Measurements from ENCODE around the gene NCL.
"Not testable (repeated sequence)": the region's sequence is repeated elsewhere in the genome, so short reads cannot be mapped to it uniquely, and the experiment has no call there.

Gene NCL

DNA sequence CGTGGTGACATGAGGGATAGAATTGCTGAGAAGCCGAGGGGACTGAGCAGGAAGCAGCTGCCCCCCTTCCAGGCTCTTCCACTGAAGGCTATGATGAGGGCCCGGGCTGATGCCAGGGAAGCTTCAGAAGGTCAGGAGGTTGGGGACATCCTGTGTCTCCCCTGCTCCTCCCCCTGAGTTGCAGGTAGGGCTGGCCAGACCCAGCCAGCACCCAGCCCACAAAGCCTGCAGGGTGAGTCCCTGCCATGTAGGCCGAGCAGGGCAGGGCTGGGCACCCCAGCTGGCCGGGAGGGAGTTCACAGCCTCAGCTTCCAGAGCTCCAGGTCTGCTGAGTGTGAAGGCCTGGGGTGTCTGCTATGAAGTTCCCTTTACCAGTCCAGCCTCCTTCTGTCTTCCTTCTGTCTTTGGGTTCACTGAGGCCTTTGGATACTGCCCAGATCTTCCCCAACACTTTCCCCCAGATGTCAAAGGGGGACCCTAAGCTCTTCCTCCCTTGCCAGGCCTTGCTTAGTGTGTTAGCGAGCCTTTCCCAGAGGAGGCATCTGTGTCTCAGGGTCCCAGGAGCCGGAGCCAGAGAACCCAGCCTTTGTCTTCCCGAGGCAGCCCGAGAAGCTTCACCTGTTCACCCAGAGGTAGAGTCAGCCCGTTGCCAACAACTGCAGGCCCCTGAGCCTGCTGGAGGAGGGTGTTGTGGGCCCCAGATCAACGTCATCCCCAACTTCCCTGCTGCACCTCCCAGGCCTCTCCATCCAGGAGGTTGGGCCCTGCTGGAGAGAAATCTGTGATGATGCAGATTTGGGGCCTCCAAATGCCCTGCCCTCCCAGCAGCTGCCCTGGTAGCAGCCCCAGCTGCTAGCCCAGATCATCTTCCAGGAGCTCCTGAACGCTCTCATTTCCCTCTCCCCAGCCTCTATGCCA, 3.6 kb upstream of the NCL start:
- DNase-seq, result no peak

DNA sequence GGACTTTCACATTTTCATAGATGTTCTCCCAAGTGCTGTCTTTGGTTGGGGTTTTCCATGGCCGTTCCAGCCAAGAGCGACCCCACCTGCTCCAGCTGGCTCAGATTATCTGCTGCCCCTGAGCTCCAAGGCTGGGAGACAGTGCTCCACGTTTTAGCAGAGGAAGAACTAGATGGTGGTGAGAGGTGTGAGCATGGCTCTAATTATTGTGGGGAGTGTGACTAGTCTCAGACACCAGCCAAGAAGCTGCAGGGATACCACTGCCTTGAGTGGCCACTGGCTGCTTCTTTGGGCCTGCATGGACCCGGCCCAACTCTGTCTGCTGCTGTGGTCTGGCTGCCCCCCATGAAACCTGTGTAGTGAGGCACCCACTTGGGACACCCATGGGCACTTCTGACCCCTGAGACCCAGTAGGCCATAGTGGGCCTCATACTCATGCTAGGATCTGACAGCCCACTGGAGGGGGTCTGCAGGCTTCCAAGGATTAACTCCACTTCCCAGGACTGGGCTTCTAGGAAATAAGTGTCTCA, 2.8 kb upstream of the NCL start:
- DNase-seq, result no peak

DNA sequence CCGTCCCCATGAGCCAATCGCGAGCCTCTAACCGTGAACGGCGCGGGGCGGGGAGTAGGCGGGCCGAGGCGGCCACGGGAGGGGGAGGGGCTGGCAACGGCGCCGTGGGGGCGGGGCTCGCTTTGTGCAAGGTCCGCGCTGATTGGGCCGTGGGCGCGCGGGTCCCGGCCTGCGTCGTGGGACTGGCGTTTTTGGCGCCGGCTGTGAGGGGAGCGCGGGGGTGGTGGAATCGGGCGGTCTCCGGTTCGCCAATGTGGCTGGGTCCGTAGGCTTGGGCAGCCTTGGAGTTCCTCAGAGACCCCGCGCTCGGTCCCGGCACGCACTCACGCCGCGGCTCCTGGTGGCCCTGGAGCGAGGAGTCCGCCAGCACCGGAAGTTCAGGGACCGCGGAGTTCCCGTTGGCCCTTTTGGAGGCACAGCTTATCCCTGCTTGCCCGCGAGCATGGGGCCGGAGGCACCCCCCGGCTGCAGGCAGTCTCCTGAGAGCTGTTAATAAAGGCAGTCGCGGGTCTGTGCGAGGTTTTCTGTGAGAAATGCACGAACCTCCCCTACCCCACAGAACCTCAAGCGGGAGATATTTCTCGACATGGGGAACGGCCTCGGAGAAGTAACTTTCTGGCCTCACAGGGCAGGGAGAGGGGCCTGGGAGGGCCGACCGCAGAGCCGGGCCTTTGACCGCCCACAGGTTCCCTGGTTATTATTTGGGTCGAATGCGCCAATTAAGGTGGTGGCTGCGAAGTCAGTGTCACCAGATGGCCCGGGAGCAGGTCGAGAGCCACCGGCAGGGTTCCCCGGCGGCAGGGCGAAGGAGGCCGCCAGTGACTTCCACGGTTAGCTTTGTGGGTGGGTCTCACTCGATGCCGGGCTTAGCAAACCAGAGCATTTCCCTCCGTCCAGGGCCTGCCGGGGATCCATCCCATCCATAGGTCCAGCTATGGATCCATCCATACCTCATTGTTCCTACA, 574 bp upstream of the NCL start:
- peak; percentile 98 for DNase-seq

DNA sequence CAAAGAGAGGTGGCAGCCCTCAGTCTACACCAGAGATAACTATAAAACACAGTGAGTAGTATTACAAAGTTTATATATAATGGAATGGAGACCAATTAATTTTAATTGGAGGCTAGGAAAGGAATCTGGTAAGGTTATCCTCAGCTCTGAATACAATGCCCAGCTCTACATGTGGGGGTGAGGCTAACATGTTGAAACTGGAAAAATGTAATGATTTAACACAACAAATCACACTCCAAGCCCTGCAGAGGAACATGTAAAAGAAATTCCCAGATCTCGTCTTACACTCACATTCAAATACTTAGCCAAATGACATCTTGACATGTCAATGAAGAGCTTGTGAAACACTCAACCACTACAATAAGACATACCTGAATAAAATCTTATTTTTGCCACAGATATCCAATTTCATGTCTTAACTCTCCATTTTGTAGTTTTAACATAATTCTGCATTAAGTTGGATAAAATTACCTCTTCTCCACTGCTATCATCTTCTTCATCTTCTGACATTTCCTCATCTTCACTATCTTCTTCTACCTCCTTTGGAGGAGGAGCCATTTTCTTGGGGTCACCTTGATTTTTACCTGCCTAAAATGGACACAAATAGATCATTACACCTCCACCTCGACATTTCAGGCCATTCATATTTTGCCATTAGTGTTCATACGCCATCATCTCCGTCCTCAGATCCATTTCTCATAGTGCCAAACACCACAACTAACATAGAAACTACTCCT, 1.4 kb downstream of the NCL start:
- no peak for DNase-seq

DNA sequence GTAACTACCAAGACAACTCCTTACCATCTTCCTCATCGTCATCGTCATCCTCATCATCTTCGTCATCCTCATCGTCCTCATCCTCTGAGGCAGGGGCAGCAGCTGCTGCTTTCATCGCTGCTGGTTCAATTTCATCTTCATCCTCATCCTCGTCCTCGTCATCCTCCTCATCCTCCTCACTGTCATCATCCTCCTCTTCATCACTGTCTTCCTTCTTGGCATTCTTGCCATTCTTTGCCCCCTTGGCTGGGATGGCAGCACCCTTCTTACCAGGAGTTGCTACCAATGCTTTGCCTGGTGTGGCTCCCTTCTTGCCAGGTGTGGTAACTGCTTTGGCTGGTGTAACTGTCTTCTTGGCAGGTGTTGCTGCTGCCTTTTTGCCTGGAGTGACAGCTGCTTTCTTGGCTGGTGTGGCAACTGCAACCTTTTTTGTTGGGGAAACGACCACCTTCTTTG, 2.7 kb downstream of the NCL start:
- DNase-seq, result no peak

DNA sequence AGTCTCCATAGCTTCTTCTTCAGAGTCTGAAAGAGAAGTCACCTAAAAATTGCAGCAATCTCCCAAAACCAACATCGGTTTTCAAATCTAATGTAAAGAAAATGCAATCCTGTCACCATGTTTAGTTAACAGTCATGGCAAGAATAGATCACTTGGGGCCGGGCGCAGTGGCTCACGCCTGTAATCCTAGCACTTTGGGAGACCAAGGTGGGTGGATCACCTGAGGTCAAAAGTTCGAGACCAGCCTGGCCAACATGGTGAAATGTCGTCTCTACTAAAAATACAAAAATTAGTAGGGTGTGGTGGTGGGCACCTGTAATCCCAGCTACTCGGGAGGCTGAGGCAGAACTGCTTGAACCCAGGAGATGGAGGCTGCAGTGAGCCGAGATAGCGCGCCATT, 3.4 kb downstream of the NCL start:
- DNase-seq, result not testable (repeated sequence)

DNA sequence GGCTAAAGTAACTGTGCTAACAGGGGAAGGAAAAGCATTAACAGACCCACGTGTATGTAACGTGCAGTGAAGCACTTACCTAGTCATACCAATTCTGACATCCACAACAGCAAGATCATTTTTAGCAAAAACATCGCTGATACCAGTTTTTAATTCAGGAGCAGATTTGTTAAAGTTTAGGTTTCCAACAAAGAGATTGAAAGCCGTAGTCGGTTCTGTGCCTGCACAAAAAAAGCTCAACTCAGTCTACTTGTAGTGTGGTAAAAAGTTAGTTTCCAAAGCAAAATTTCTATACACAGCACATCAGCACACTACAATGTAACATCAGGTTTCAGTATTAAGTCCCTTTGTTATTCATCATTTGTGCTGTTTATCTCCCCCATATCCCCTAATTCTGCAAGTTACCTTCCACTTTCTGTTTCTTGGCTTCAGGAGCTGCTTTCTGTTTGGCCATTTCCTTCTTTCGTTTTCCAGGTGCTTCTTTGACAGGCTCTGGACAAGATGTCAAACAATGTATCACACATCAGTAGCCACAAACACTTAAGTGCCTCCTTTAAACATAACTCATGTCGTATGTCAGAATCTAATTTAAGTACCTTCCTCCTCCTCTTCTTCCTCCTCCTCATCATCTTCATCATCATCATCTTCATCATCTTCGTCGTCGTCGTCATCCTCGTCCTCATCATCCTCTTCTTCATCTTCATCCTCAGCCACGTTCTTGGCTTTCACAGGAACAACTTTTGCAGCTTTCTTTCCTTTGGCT, 4.0 kb downstream of the NCL start:
- DNase-seq, result no peak

DNA sequence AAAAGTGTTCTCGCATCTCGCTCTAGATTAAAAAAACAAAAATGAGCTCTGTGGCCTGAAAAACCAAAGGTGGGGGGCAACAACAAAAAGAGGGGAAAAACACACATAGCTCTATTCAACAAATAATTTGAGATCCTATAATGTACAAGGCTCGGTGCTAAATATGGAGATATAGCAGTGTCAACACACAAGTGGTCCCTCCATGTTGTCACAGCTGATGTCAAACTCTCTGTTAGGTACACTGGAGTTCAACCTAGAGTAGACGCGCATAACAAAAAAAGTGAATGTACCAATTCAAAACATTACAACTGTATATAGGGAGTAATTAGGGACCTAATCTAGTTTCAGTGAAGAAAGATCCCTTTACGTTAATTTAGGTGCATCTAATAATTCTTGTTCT, 5.9 kb downstream of the NCL start:
- no peak for DNase-seq

DNA sequence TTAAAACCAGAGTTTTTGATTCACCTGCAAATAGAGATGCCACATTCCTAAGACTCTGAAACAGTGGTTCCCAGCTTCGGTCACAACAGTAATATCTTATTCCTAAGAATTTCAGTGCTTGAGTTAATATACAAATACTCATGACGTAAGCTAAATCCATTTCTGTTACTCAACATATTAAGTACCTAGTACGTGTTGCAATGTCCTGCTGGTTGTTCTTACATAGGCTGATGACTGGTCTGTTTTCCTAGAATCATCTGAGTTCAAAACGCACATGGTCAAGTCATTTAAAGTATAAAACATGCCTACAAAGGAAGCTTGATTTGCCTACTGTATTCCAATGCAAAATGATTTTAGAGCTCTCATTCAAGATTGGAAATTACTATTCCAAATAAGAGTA, 7.2 kb downstream of the NCL start:
- DNase-seq, result no peak

DNA sequence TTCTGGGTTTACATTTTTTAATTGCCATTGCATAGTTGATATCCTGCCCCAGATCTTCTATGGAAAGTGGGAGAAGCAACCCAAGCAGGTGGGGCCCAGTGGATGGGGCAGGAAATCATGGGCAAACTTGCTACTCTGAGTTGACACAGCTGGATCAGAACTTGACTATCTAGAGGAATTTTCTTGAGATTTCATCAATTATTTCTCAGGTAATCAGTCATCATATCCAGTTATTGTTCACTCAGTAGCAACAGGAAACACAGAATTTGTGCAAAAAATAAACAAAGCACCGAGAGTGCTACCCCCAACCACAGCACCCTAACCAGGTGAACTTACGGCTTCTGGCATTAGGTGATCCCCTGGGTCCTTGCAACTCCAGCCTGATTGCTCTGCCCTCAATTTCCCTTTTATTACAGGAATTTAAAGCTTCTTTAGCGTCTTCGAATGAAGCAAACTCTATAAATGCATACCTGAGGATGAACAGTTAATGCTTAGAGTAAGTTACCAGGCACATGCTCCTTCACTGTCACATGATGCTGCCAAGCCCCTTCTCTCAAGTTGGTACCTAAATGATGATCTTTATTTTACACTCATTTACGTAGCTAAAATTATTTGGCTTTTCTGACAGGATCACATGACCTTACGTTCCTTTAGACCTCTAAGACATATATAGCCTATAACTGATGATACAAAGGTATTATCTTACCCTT, 7.8 kb downstream of the NCL start:
- DNase-seq, result no peak

DNA sequence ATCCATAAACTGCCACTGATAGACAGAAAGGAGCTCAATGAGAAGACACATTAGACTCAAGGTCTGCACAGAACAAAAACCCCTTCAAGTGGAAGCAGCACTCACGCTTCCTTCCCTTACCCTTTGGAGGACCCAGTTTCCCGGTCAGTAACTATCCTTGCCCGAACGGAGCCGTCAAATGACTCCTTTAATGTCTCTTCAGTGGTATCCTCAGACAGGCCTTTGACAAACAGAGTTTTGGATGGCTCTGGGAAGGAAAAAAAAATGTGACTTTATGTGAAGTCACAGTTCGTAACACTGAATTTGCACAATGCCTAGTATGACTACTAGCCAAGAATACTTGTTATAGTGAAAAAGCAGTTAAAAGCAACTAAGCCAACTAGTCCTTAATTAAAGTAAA, 8.4 kb downstream of the NCL start:
- no peak for DNase-seq

DNA sequence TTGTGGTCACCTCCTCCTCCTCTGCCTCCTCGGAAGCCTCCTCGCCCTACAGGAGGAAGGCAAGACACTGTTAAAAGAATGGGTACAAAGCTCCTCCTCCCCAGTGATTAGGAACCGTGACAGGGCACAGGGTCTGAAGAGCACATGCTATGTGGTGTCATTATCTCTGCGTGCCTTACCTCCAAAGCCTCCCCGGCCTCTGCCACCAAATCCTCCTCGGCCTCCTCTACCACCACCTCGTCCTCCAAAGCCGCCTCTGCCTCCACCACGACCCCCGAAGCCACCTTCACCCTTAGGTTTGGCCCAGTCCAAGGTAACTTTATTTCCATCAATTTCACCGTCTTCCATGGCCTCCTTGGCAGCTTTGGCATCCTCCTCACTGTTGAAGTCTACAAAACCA, 9.1 kb downstream of the NCL start:
- no peak for DNase-seq

DNA sequence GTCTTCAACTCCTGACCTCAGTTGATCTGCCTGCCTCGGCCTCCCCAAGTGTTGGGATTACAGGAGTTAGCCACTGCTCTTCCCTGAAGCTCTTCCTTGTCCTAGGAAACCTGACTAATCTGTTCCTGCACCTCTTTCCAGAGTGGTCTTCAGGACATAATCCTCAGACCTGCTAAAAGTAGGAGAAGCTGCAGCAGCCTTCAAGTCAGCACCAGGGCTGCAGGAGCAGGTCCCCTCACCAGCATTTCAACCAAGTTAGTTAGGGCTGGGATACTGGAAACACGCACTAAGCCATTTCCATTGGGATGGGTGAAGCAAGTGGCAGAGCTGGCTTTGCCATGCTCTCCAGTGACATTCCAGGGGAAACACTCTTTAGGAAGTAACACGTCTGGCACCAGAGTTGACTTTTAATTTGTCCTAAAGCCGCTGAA, 9.9 kb downstream of the NCL start:
- DNase-seq, result no peak

DNA sequence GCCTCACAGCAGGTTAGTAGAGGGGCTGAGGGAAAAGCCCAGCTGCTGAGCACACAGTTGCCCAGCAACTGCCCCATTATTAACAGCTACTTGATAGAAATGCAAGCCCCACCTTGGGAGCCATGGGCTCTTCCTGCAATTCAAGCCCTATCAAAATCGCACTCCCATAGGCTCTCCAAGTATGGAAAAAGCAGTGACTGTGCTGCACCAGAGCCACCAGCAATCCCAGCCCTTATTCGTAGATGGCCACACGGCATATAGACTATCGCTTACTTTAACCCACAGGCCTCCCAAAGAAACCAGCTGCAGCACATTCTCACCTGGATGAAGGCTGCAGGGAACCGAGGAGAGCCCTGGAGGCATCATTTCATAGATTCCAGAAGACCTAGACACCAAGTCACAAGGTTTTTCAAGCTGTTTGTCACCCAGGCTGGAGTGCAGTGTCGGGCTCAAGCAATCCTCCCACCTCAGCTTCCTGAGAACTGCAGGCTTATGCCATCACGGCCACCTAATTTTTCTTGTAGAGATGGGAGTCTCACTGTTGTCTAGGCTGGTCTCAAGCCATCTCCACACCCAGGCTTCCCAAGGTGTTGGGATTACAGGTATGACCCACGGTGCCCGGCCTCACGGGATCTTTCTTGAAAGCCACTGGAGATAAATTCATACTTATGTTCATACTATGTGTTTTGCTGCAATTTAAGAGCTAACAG, 11.3 kb downstream of the NCL start:
- peak; percentile 78 for DNase-seq

DNA sequence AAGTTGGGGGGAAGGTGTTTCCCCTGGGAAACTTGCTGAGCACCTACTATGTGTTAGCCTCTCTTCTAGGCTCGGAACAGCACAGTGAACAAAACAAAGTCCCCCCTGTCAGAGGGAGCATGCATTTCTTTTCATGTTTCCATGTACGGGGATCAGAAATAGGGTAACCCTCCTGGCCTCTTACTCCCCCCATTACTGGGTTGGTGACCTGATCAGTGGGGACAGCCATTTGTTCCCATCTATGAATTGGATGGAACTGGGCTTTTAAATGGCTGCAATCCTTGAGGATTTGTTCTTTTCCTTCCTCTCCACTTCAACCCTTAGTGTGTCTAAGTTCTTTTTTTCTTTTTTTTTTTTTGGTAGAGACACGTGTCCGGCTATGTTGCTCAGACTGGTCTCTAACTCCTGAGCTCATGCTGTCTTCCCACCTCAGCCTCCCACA, 13.7 kb downstream of the NCL start:
- no peak for DNase-seq

DNA sequence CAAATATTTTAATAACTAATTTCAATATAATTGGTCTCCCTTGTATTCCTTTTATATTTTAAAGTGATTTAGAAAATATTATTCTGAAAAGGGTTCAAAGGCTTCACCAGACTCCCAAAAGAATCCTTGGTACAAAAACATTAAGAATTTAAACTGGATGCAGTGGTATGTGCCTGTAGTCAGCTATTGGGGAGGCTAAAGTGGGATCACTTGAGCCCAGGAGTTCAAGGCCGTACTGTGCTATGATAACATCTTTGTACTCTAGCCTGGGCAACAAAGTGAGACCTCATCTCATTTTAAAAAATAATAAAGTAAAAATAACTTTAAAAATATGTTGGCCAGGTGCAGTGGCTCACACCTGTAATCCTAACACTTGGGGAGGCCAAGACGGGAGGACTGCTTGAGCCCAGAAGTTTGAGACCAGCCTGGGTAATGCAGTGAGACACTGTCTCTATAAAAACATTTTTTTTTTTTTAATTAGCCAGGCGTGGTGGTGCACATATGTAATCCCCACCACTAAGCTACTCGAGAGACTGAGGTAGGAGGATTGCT, 14.7 kb downstream of the NCL start:
- no peak for DNase-seq

DNA sequence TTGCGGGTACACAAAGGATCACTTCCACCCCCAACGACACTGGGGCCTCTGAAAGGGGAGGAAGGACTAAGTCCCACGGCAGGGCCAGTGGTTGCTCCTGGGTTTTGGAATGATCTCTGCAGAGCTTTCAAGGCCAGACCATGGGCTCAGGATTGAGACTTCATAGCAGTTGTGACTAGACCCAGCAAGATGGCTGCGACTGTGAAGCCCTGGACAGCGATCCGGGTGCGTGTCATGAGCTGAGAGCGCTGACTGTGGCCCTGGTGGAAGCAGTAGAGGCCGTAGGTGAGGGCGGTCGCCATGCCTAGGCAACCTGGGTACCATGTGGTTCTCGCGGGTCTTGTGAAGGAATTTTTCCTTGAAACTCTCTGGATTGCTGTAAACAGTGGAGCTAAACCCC, 27.3 kb downstream of the NCL start:
- no peak for DNase-seq

DNA sequence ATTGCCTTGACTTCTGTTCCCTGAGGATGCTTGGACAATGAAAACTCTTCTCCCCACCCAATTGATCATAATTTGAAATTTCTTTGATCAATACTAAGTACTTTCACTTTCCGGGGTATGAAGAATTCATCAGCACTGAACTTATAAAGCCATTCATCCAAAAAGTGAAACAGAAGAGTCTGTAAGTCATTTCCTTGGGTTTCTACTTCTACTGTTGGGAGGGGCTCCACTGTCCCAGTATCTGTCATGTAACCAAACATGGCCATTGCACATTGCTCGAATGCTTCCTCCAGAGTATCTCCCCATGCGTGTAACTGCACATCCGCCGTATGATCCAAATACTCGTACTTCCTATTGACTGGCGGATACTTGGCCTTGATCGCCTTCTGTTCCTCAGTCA, 30.3 kb downstream of the NCL start:
- DNase-seq, result no peak

DNA sequence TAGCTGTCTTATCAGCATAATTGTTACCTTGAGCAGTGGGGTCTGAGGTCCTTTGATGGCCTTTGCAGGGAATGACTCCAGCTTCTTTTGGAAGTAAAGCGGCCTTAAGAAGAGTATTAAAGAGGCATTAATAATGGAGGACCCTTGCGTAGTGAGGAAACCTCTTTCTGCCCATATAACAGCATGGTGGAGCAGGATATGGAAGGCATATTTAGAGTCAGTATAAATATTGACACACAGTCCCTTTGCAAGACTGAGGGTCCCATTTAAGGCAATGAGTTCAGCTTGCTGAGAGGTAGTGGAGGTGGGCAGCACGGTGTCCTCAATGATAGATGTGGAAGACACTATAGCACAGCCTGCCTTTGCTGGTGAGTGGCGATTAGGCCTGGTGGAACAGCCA, 32.7 kb downstream of the NCL start:
- DNase-seq, result no peak

DNA sequence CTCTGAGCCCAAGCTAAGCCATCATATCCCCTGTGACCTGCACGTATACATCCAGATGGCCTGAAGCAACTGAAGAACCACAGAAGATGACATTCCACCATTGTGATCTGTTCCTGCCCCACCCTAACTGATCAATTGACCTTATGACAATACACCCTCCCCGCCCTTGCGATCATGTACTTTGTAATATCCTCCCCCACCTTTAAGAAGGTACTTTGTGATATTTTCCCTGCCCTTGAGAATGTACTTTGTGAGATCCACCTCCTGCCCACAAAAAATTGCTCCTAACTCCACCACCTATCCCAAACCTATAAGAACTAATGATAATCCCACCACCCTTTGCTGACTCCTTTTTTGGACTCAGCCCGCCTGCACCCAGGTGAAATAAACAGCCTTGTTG, 33.8 kb downstream of the NCL start:
- not testable (repeated sequence) for DNase-seq

Measured in NCI-H2227 treated with DMSO at 0.1 percent for 48 hours (cell line).